Natural killer cell (primary cell): ENCODE results near the gene SHROOM3. TPM values are rescaled to one million over a fixed set of nuclear protein-coding genes. Genes with fewer than 3 reads are reported as not detected.
"Not testable (repeated sequence)": the region's sequence is repeated elsewhere in the genome, so short reads cannot be mapped to it uniquely, and the experiment has no call there.

Experiments
- ATAC-seq, 3 donors: fragments of 150-1000 bp in 2 of 3; fragments of 200-7000 bp in 1 of 3; cut with Tn5 transposase; 1 replicate in 1 of 3; 2 replicates in 2 of 3; pipeline ENCODE4 v1.10.0; 2021; ENCODE audit warnings: mild to moderate bottlenecking in 2 of 3, moderate library complexity in 2 of 3
- DNase-seq, 2 donors: peaks; one replicate each; pipeline versions ENCODE4 v3.0.0 to v3.0.0-alpha.2; 2013 to 2021; ENCODE audit warnings: mixed read lengths in 1 of 2
- H3K27ac ChIP-seq: one replicate; pipeline ENCODE4 v1.5.1; 2013; ENCODE audit warnings: mild to moderate bottlenecking, low read length
- H3K27me3 ChIP-seq: one replicate; pipeline ENCODE4 v1.6.1; 2013; ENCODE audit warnings: low read length; ENCODE audit not compliant: control insufficient read depth, insufficient read depth
- H3K36me3 ChIP-seq: one replicate; pipeline ENCODE4 v1.6.1; 2013; ENCODE audit warnings: low read length; ENCODE audit not compliant: control insufficient read depth, insufficient read depth
- H3K4me1 ChIP-seq: one replicate; pipeline ENCODE4 v1.6.1; 2013; ENCODE audit warnings: low read length; ENCODE audit not compliant: control insufficient read depth, insufficient read depth
- H3K4me3 ChIP-seq: one replicate; pipeline ENCODE4 v1.5.1; 2013; ENCODE audit warnings: low read length
- H3K9me3 ChIP-seq: one replicate; pipeline ENCODE4 v1.6.1; 2013; ENCODE audit warnings: low read length; ENCODE audit not compliant: control insufficient read depth, insufficient read depth
- H3K27ac Mint-ChIP-seq, 2 donors: one replicate each; pipeline ENCODE4 v1.8.0; 2022; ENCODE audit warnings: mild to moderate bottlenecking in 2 of 2, mixed read lengths in 2 of 2, moderate library complexity in 1 of 2
- H3K27me3 Mint-ChIP-seq, 2 donors: one replicate each; pipeline ENCODE4 v1.8.0; 2022; ENCODE audit warnings: low read depth in 2 of 2, mixed read lengths in 2 of 2
- H3K36me3 Mint-ChIP-seq: one replicate; pipeline ENCODE4 v1.8.0; 2022; ENCODE audit warnings: mixed read lengths
- H3K4me1 Mint-ChIP-seq, 2 donors: one replicate each; pipeline ENCODE4 v1.8.0; 2022; ENCODE audit warnings: mixed read lengths in 2 of 2
- H3K4me3 Mint-ChIP-seq: one replicate; pipeline ENCODE4 v1.8.0; 2022; ENCODE audit warnings: mild to moderate bottlenecking, moderate library complexity, mixed read lengths
- H3K9me3 Mint-ChIP-seq, 2 donors: one replicate each; pipeline ENCODE4 v1.8.0; 2022; ENCODE audit warnings: mixed read lengths in 2 of 2
- CTCF ChIP-seq: fragments of 200-600 bp; IDR thresholded peaks from one replicate; pipeline ENCODE4 v1.8.0; 2022; ENCODE audit warnings: antibody characterized with exemption
- WGBS: methylation state at CpG from one replicate; pipeline ENCODE4 v1.1.7; 2013; ENCODE audit warnings: missing lambda C conversion rate; ENCODE audit not compliant: insufficient coverage; 5-methylcytosine and 5-hydroxymethylcytosine counted together
- intact Hi-C: fragments of 100-400 bp; cut with micrococcal nuclease; formaldehyde crosslinking; loops from one replicate; pipeline ENCODE4 v1.14.2; 2022
- total RNA-seq, 4 donors: library from RNA; stranded (reverse); fragments of 120-200 nt in 1 of 4; gene quantifications; one replicate each; pipeline versions ENCODE4 v1.2.3 to v1.2.4, GENCODE V29; 2013 to 2022

SHROOM3 gene
- total RNA-seq, 3 donors from 2014 or later (not counting 1 experiment from before 2014, with no cell fraction given), result 0.63 TPM; not detected in 2

GRCh38 chr4:76453232-76453631 lies 18.2 kb downstream of the SHROOM3 start:
- ATAC-seq, result no peak
- intact Hi-C loops, result no loop called here
- DNase-seq, result no peak
- no peak for TF ChIP-seq CTCF
- no peak overlapping the region for H3K27ac Mint-ChIP-seq
- WGBS, result 89% methylated on average over 2 of the region's 2 CpGs
- H3K4me3 Mint-ChIP-seq, result no peak overlapping the region
- no peaks in the 10 kb centered on the region for H3K9me3 Mint-ChIP-seq
- no peak overlapping the region for H3K27ac ChIP-seq
- no peaks in the 10 kb centered on the region for H3K36me3 ChIP-seq
- H3K4me3 ChIP-seq, result no peak overlapping the region
- H3K4me1 ChIP-seq, result peaks cover 3% of the 10 kb centered on the region
- no peaks in the 10 kb centered on the region for H3K9me3 ChIP-seq
- peaks cover 0 to 3% of the 10 kb centered on the region in 2 donors for H3K27me3 Mint-ChIP-seq
- peaks cover 24 to 26% of the 10 kb centered on the region in 2 donors for H3K4me1 Mint-ChIP-seq
- no peaks in the 10 kb centered on the region for H3K36me3 Mint-ChIP-seq
- H3K27me3 ChIP-seq, result no peaks in the 10 kb centered on the region

- 86% methylated on average over 6 of the region's 6 CpGs for WGBS
- H3K36me3 ChIP-seq, H3K27ac ChIP-seq, H3K27me3 ChIP-seq, H3K9me3 ChIP-seq, H3K4me3 Mint-ChIP-seq, H3K4me1 ChIP-seq, H3K27ac Mint-ChIP-seq, H3K36me3 Mint-ChIP-seq, H3K4me3 ChIP-seq, ATAC-seq, intact Hi-C loops, DNase-seq, H3K9me3 Mint-ChIP-seq, H3K27me3 Mint-ChIP-seq: not testable (repeated sequence)
- H3K4me1 Mint-ChIP-seq, result peaks cover 16 to 18% of the 10 kb centered on the region in 2 donors
Observed at GRCh38 chr4:76454073-76454472, 19.0 kb downstream of the SHROOM3 start.

GRCh38 chr4:76457885-76458284 lies 22.9 kb downstream of the SHROOM3 start:
- ATAC-seq (no peak), DNase-seq (no peak)
- peaks cover 2 to 3% of the 10 kb centered on the region in 2 donors for H3K9me3 Mint-ChIP-seq
- no peak overlapping the region for H3K27ac Mint-ChIP-seq
- intact Hi-C loops, result no loop called here
- H3K27me3 Mint-ChIP-seq, result peaks cover 0 to 6% of the 10 kb centered on the region in 2 donors
- Histone ChIP-seq H3K27ac (no peak overlapping the region), H3K27me3 (no peaks in the 10 kb centered on the region), H3K4me3 (no peak overlapping the region), H3K36me3 (no peaks in the 10 kb centered on the region), H3K9me3 (no peaks in the 10 kb centered on the region), H3K4me1 (no peaks in the 10 kb centered on the region)
- H3K36me3 Mint-ChIP-seq, result no peaks in the 10 kb centered on the region
- H3K4me3 Mint-ChIP-seq, result no peak overlapping the region
- no peak for TF ChIP-seq CTCF
- no peaks in the 10 kb centered on the region for H3K4me1 Mint-ChIP-seq
- WGBS, result 92% methylated on average over 6 of the region's 7 CpGs

- Histone ChIP-seq H3K4me3 (no peak overlapping the region), H3K4me1 (no peaks in the 10 kb centered on the region), H3K27ac (no peak overlapping the region), H3K27me3 (no peaks in the 10 kb centered on the region), H3K9me3 (no peaks in the 10 kb centered on the region), H3K36me3 (no peaks in the 10 kb centered on the region)
- WGBS, result 88% methylated on average over 1 of the region's 2 CpGs
- H3K27me3 Mint-ChIP-seq, result peaks cover 0 to 6% of the 10 kb centered on the region in 2 donors
- H3K4me3 Mint-ChIP-seq, result no peak overlapping the region
- no peak overlapping the region for H3K27ac Mint-ChIP-seq
- ATAC-seq (no peak), DNase-seq (no peak)
- peaks cover 5 to 6% of the 10 kb centered on the region in 2 donors for H3K9me3 Mint-ChIP-seq
- no peaks in the 10 kb centered on the region for H3K36me3 Mint-ChIP-seq
- H3K4me1 Mint-ChIP-seq, result no peaks in the 10 kb centered on the region
- TF ChIP-seq CTCF, result no peak
- intact Hi-C loops, result no loop called here
Observed at GRCh38 chr4:76458297-76458696, 23.3 kb downstream of the SHROOM3 start.
